ENCODE results near the gene TPP2.

The TPP2 gene

GRCh38 chr13:102642029-102642428 lies 45.2 kb downstream of the TPP2 start:
- H3K36me3 ChIP-seq, result peaks cover 82% of the 10 kb centered on the region

GRCh38 chr13:102642475-102642874 lies 45.7 kb downstream of the TPP2 start:
- Histone ChIP-seq H3K4me1 (no peaks in the 10 kb centered on the region), H3K36me3 (peaks cover 82% of the 10 kb centered on the region), H3K27me3 (no peaks in the 10 kb centered on the region), H3K9me3 (no peaks in the 10 kb centered on the region), H3K4me3 (ENCODE audit: low read depth, low read length) (no peak overlapping the region)
- no peak for DNase-seq
- no peak for TF ChIP-seq CTCF (IDR thresholded peaks at IDR 0.05; ENCODE audit: low read depth, low read length)

More at GRCh38 chr13:102642029-102642428, 45.2 kb downstream of the TPP2 start:
- Histone ChIP-seq H3K4me3 (ENCODE audit: low read depth, low read length) (no peak overlapping the region), H3K4me1 (no peaks in the 10 kb centered on the region), H3K27me3 (no peaks in the 10 kb centered on the region), H3K9me3 (no peaks in the 10 kb centered on the region)
- no peak for DNase-seq
- TF ChIP-seq CTCF (IDR thresholded peaks at IDR 0.05; ENCODE audit: low read depth, low read length), result no peak

GRCh38 chr13:102643656-102644055 lies 46.9 kb downstream of the TPP2 start:
- Histone ChIP-seq H3K4me1 (no peaks in the 10 kb centered on the region), H3K4me3 (ENCODE audit: low read depth, low read length) (no peak overlapping the region), H3K9me3 (no peaks in the 10 kb centered on the region), H3K36me3 (peaks cover 80% of the 10 kb centered on the region), H3K27me3 (no peaks in the 10 kb centered on the region)
- DNase-seq, result no peak
- TF ChIP-seq CTCF (IDR thresholded peaks at IDR 0.05; ENCODE audit: low read depth, low read length), result no peak

- DNase-seq, result no peak
- Histone ChIP-seq H3K4me3 (ENCODE audit: low read depth, low read length) (no peak overlapping the region), H3K27me3 (no peaks in the 10 kb centered on the region), H3K36me3 (peaks cover 83% of the 10 kb centered on the region), H3K9me3 (no peaks in the 10 kb centered on the region), H3K4me1 (no peaks in the 10 kb centered on the region)
- no peak for TF ChIP-seq CTCF (IDR thresholded peaks at IDR 0.05; ENCODE audit: low read depth, low read length)
Measured at GRCh38 chr13:102645701-102646100, 48.9 kb downstream of the TPP2 start.

- no peak overlapping the region for H3K4me3 ChIP-seq (ENCODE audit: low read depth, low read length)
- H3K27me3 ChIP-seq, result no peaks in the 10 kb centered on the region
- no peaks in the 10 kb centered on the region for H3K9me3 ChIP-seq
- peaks cover 77% of the 10 kb centered on the region for H3K36me3 ChIP-seq
- no peak for DNase-seq
- no peaks in the 10 kb centered on the region for H3K4me1 ChIP-seq
- no peak for TF ChIP-seq CTCF (IDR thresholded peaks at IDR 0.05; ENCODE audit: low read depth, low read length)
Measured at GRCh38 chr13:102648046-102648445, 51.3 kb downstream of the TPP2 start.

GRCh38 chr13:102650444-102650843 lies 53.7 kb downstream of the TPP2 start:
- no peaks in the 10 kb centered on the region for H3K27me3 ChIP-seq
- H3K36me3 ChIP-seq, result peaks cover 76% of the 10 kb centered on the region

More at GRCh38 chr13:102650444-102650843, 53.7 kb downstream of the TPP2 start:
- Histone ChIP-seq H3K9me3 (no peaks in the 10 kb centered on the region), H3K4me3 (ENCODE audit: low read depth, low read length) (no peak overlapping the region), H3K4me1 (no peaks in the 10 kb centered on the region)
- no peak for DNase-seq
- TF ChIP-seq CTCF (IDR thresholded peaks at IDR 0.05; ENCODE audit: low read depth, low read length), result no peak
